K562 (cell line): Measurements from ENCODE around the gene ISY1. TPM values are rescaled to one million over a fixed set of nuclear protein-coding genes. Genes with fewer than 3 reads are reported as not detected.

ENCODE experiments used
- ATF3 ChIP-seq, 2 experiments: fragments of 450-650 bp in 1 of 2; sonication (generic) in 1 of 2; formaldehyde crosslinking in 1 of 2; IDR thresholded peaks in 1 of 2; conservative IDR thresholded peaks in 1 of 2; 2 replicates each; pipeline versions ENCODE4 v1.6.1 to v1.8.1; 2016 to 2023; ENCODE audit warnings: mild to moderate bottlenecking in 2 of 2, moderate library complexity in 2 of 2, inconsistent platforms in 1 of 2, missing genetic modification reagents in 1 of 2
- CEBPB ChIP-seq: fragments of 450-650 bp; IDR thresholded peaks from 2 replicates; pipeline ENCODE4 v1.6.1; 2016; ENCODE audit warnings: missing genetic modification characterization, missing compliant biosample characterization
- CEBPG ChIP-seq, 3 experiments: fragments of 200-800 bp in 1 of 3; sonication (Bioruptor generic) in 1 of 3; sonication (generic) in 1 of 3; formaldehyde crosslinking in 1 of 3; IDR thresholded peaks in 2 of 3; conservative IDR thresholded peaks in 1 of 3; 2 replicates each; pipeline versions ENCODE4 v1.6.1 to v1.8.0; 2016 to 2022; ENCODE audit warnings: missing compliant biosample characterization in 2 of 3, missing genetic modification characterization in 2 of 3, mild to moderate bottlenecking in 1 of 3, missing genetic modification reagents in 1 of 3
- FOXM1 ChIP-seq, 2 experiments: fragments of 450-650 bp in 1 of 2; sonication (generic) in 1 of 2; formaldehyde crosslinking in 1 of 2; IDR thresholded peaks; 2 replicates each; pipeline versions ENCODE4 v1.6.1 to v1.9.0; 2017 to 2022; ENCODE audit warnings: low read depth in 2 of 2, mild to moderate bottlenecking in 2 of 2, missing genetic modification reagents in 1 of 2, moderate library complexity in 1 of 2
- GABPB1 ChIP-seq: sonication (generic); formaldehyde crosslinking; IDR thresholded peaks from 2 replicates; pipeline ENCODE4 v1.8.0; 2022; ENCODE audit warnings: mild to moderate bottlenecking, missing genetic modification reagents
- HIVEP1 ChIP-seq: fragments of 250-450 bp; sonication (Bioruptor Pico); IDR thresholded peaks from 2 replicates; pipeline ENCODE4 v1.4.0; 2020; ENCODE audit warnings: mild to moderate bottlenecking
- LCOR ChIP-seq: sonication (generic); formaldehyde crosslinking; IDR thresholded peaks from 2 replicates; pipeline ENCODE4 v1.8.0; 2022; ENCODE audit warnings: mild to moderate bottlenecking, missing genetic modification reagents
- MECOM ChIP-seq: fragments of 250-450 bp; sonication (Bioruptor Pico); IDR thresholded peaks from 2 replicates; pipeline ENCODE4 v1.8.0; 2022; ENCODE audit warnings: inconsistent platforms
- NR2C1 ChIP-seq, 2 experiments: fragments of 450-650 bp; IDR thresholded peaks; 2 replicates each; pipeline ENCODE4 v1.6.1; 2017; ENCODE audit warnings: mild to moderate bottlenecking in 2 of 2, antibody characterized with exemption in 1 of 2, inconsistent platforms in 1 of 2, missing compliant biosample characterization in 1 of 2, missing genetic modification characterization in 1 of 2
- NR2C2 ChIP-seq, 2 experiments: fragments of 200-800 bp in 1 of 2; sonication (Bioruptor generic) in 1 of 2; sonication (generic) in 1 of 2; formaldehyde crosslinking in 1 of 2; IDR thresholded peaks; 2 replicates each; pipeline versions ENCODE4 v1.6.1 to v1.8.0; 2016 to 2022; ENCODE audit warnings: mild to moderate bottlenecking in 1 of 2, missing compliant biosample characterization in 1 of 2, missing genetic modification characterization in 1 of 2, missing genetic modification reagents in 1 of 2
- NR2F6 ChIP-seq: fragments of 450-650 bp; formaldehyde crosslinking; IDR thresholded peaks from 2 replicates; pipeline ENCODE4 v1.4.0; 2020; ENCODE audit warnings: mild to moderate bottlenecking
- RBFOX2 ChIP-seq: fragments of 200-400 bp; formaldehyde crosslinking; IDR thresholded peaks from 2 replicates; pipeline ENCODE4 v1.6.1; 2017; ENCODE audit warnings: low read depth, mild to moderate bottlenecking, low read length, moderate library complexity
- SAFB2 ChIP-seq: fragments of 200-400 bp; formaldehyde crosslinking; IDR thresholded peaks from 2 replicates; pipeline ENCODE4 v1.6.1; 2018; ENCODE audit warnings: borderline replicate concordance, low read length, low read depth, moderate library complexity; ENCODE audit not compliant: severe bottlenecking
- SMAD4 ChIP-seq: fragments of 250-450 bp; sonication (Bioruptor Pico); conservative IDR thresholded peaks from 2 replicates; pipeline ENCODE4 v1.8.0; 2021; ENCODE audit warnings: inconsistent platforms, mild to moderate bottlenecking, moderate library complexity
- TEAD1 ChIP-seq, 2 experiments: fragments of 450-650 bp in 1 of 2; sonication (generic) in 1 of 2; formaldehyde crosslinking; IDR thresholded peaks; 2 replicates each; pipeline versions ENCODE4 v1.4.0 to v1.8.0; 2020 to 2022; ENCODE audit warnings: mild to moderate bottlenecking in 2 of 2, missing genetic modification reagents in 1 of 2
- ZBTB11 ChIP-seq, 3 experiments: fragments of 200-800 bp in 1 of 3; fragments of 250-450 bp in 1 of 3; fragments of 450-650 bp in 1 of 3; sonication (Bioruptor Pico) in 1 of 3; sonication (Bioruptor generic) in 1 of 3; formaldehyde crosslinking in 1 of 3; IDR thresholded peaks; 2 replicates each; pipeline versions ENCODE4 v1.6.1 to v1.8.0; 2016 to 2022; ENCODE audit warnings: mild to moderate bottlenecking in 2 of 3, missing genetic modification characterization in 2 of 3, missing compliant biosample characterization in 1 of 3, moderate library complexity in 1 of 3
- ZNF589 ChIP-seq: fragments of 200-800 bp; sonication (Bioruptor generic); IDR thresholded peaks from 2 replicates; pipeline ENCODE4 v1.6.1; 2016; ENCODE audit warnings: low read depth, missing genetic modification characterization, missing compliant biosample characterization
- ZNF766 ChIP-seq: fragments of 200-800 bp; sonication (Bioruptor generic); conservative IDR thresholded peaks from 2 replicates; pipeline ENCODE4 v1.6.1; 2016; ENCODE audit warnings: missing genetic modification characterization, missing compliant biosample characterization
- ZNF830 ChIP-seq: fragments of 250-450 bp; sonication (Bioruptor Pico); IDR thresholded peaks from 2 replicates; pipeline ENCODE4 v1.5.0; 2021; ENCODE audit warnings: mild to moderate bottlenecking
- ZSCAN32 ChIP-seq: fragments of 450-650 bp; formaldehyde crosslinking; IDR thresholded peaks from 2 replicates; pipeline ENCODE4 v1.4.0; 2020; ENCODE audit warnings: mild to moderate bottlenecking, moderate library complexity
- polyA plus RNA-seq, 8 experiments: library from polyadenylated mRNA; depleted of rRNA in 4 of 8; stranded (reverse) in 5 of 8; unstranded in 3 of 8; fragments of >200 nt; fragmentation: Nextera tagmentation in 2 of 8; fragmentation: Illumina TruSeq in 1 of 8; extraction: Ambion mirVana in 2 of 8; extraction: Trizol in 1 of 8; gene quantifications; 2 replicates each; pipeline versions ENCODE4 v1.2.1 to v1.2.3, GENCODE V29; 2011 to 2014; ENCODE audit warnings: inconsistent platforms in 1 of 8, missing spikeins in 1 of 8
- total RNA-seq, 7 experiments: library from RNA; depleted of rRNA in 6 of 7; stranded (reverse); fragments of >200 nt in 6 of 7; fragmentation: Illumina TruSeq in 2 of 7; extraction: Trizol in 2 of 7; gene quantifications; 2 replicates each; pipeline versions ENCODE4 v1.2.1 to v1.2.3, GENCODE V29; 2011 to 2021; ENCODE audit warnings: low replicate concordance in 1 of 7

Gene ISY1
- total and polyA plus RNA-seq, 9 of the 15 experiments (the other 6 are each of a cell fraction or from before 2014, with no cell fraction given): 23.5 to 50.0 (median 32.9) TPM

GRCh38 chr3:129112308-129113052 is 48.4 kb downstream of the ISY1 start (continued):
- TF ChIP-seq SMAD4 (peak; percentile 81), ZSCAN32 (CRISPR knock-in tag) (0 out of 2 replicates have a peak, but pooled peaks have one; percentile 56), GABPB1 (CRISPR knock-in tag) (no peak), RBFOX2 (0 out of 2 replicates have a peak, but pooled peaks have one; percentile 23), HIVEP1 (CRISPR knock-in tag) (0 out of 2 replicates have a peak, but pooled peaks have one; percentile 22), NR2F6 (CRISPR knock-in tag) (no peak), CEBPB (tag) (peak; percentile 9; the same call in 1 of the 2 replicates), LCOR (no peak), NR2C1 (IDR thresholded peaks at IDR 0.05) (no peak), NR2C1 (tag; IDR thresholded peaks at IDR 0.05) (peak; percentile 51), ZNF766 (CRISPR knock-in tag) (peak; percentile 70; the same call in 1 of the 2 replicates), NR2C2 (CRISPR knock-in tag; IDR thresholded peaks at IDR 0.05) (no peak), NR2C2 (tag; IDR thresholded peaks at IDR 0.05) (peak; percentile 63; the same call in 1 of the 2 replicates), ZNF830 (CRISPR knock-in tag) (no peak), ZBTB11 (CRISPR knock-in tag; IDR thresholded peaks at IDR 0.05) (no peak), ATF3 (IDR thresholded peaks at IDR 0.05) (peak; percentile 90), ATF3 (CRISPR knock-in tag; conservative IDR thresholded peaks at IDR 0.05) (no peak), CEBPG (CRISPR knock-in tag; IDR thresholded peaks at IDR 0.05) (peak; percentile 95), CEBPG (tag; conservative IDR thresholded peaks at IDR 0.05 in 1 of 2, IDR thresholded peaks at IDR 0.05 in 1 of 2) (peak; percentile 83 to 97), TEAD1 (CRISPR knock-in tag; IDR thresholded peaks at IDR 0.05) (no peak), ZNF589 (CRISPR knock-in tag) (peak; percentile 93), SAFB2 (no peak), MECOM (CRISPR knock-in tag) (0 out of 2 replicates have a peak, but pooled peaks have one; percentile 34), FOXM1 (IDR thresholded peaks at IDR 0.05; ENCODE audit: low read depth) (peak; percentile 57; the same call in 1 of the 2 replicates), FOXM1 (CRISPR knock-in tag; IDR thresholded peaks at IDR 0.05; ENCODE audit: low read depth) (no peak)
